ENCODE results near the gene PTPN3.

The PTPN3 gene

GRCh38 chr9:109331353-109331752, 166.8 kb downstream of the PTPN3 start (continued):
- no peak for TF ChIP-seq TSHZ2 (CRISPR knock-in tag; IDR thresholded peaks at IDR 0.05)
- no peak for TF ChIP-seq TCF4 (CRISPR knock-in tag; IDR thresholded peaks at IDR 0.05; ENCODE audit: borderline replicate concordance)
- TF ChIP-seq ISL1 (CRISPR knock-in tag; IDR thresholded peaks at IDR 0.05) = no peak
- no peak for TF ChIP-seq PATZ1 (CRISPR knock-in tag; IDR thresholded peaks at IDR 0.05; ENCODE audit: borderline replicate concordance)

- TF ChIP-seq ZNF565 (CRISPR knock-in tag; conservative IDR thresholded peaks at IDR 0.05; ENCODE audit: low read depth) (no peak), CREB5 (CRISPR knock-in tag; IDR thresholded peaks at IDR 0.05; ENCODE audit: low read depth) (no peak), PATZ1 (CRISPR knock-in tag; IDR thresholded peaks at IDR 0.05; ENCODE audit: borderline replicate concordance) (no peak), TOX (CRISPR knock-in tag; IDR thresholded peaks at IDR 0.05; ENCODE audit: borderline replicate concordance) (no peak), PPARA (CRISPR knock-in tag; IDR thresholded peaks at IDR 0.05; ENCODE audit: borderline replicate concordance) (no peak), BACH2 (CRISPR knock-in tag; IDR thresholded peaks at IDR 0.05; ENCODE audit: borderline replicate concordance) (no peak), TCF4 (CRISPR knock-in tag; IDR thresholded peaks at IDR 0.05; ENCODE audit: borderline replicate concordance) (no peak), TSHZ2 (CRISPR knock-in tag; IDR thresholded peaks at IDR 0.05) (no peak), CSRNP3 (CRISPR knock-in tag; IDR thresholded peaks at IDR 0.05) (no peak), RARB (CRISPR knock-in tag; IDR thresholded peaks at IDR 0.05) (no peak), POU6F1 (CRISPR knock-in tag; IDR thresholded peaks at IDR 0.05; ENCODE audit: borderline replicate concordance, low read depth) (no peak), SNAI2 (CRISPR knock-in tag; IDR thresholded peaks at IDR 0.05) (no peak)
- no peak; the same call in 2 of the 3 replicates for ATAC-seq
Measured at GRCh38 chr9:109329638-109330258, 168.4 kb downstream of the PTPN3 start.
